Astrocyte of the spinal cord (primary cell): ENCODE measurements around the gene PADI3.

Source experiments
- DNase-seq: peaks from one replicate; pipeline ENCODE4 v3.0.0; 2011; ENCODE audit warnings: low read depth, low spot score
- H3K4me3 ChIP-seq: 2 replicates; pipeline ENCODE4 v1.5.1; 2011; ENCODE audit warnings: low read depth, mild to moderate bottlenecking, low read length, moderate library complexity
- CTCF ChIP-seq: IDR thresholded peaks from 2 replicates; pipeline ENCODE4 v1.5.1; 2012; ENCODE audit warnings: low read depth, mild to moderate bottlenecking, low read length, inconsistent platforms
- in situ Hi-C: cut with HindIII; loops from 2 replicates; pipeline ENCODE4 v1.10.0; 2017; ENCODE audit warnings: low sequenced_read_pairs

PADI3 gene

GRCh38 chr1:17276568-17276967 lies 27.7 kb downstream of the PADI3 start:
- in situ Hi-C loops, result no loop called here
- peak; percentile 33 for DNase-seq
- H3K4me3 ChIP-seq, result no peak overlapping the region
- TF ChIP-seq CTCF, result no peak

- in situ Hi-C loops, result no loop called here
- TF ChIP-seq CTCF, result no peak
- DNase-seq, result no peak
- H3K4me3 ChIP-seq, result no peak overlapping the region
These were observed 28.7 kb downstream of the PADI3 start for GRCh38 chr1:17277511-17278159.

GRCh38 chr1:17278996-17279830 lies 30.3 kb downstream of the PADI3 start:
- H3K4me3 ChIP-seq, result no peak overlapping the region
- TF ChIP-seq CTCF, result no peak
- no peak for DNase-seq
- in situ Hi-C loops, result no loop called here

GRCh38 chr1:17280436-17280835 lies 31.5 kb downstream of the PADI3 start:
- in situ Hi-C loops, result no loop called here
- H3K4me3 ChIP-seq, result no peak overlapping the region
- TF ChIP-seq CTCF, result no peak
- no peak for DNase-seq

- no peak overlapping the region for H3K4me3 ChIP-seq
- in situ Hi-C loops, result no loop called here
- no peak for DNase-seq
- TF ChIP-seq CTCF, result no peak
These were observed 32.0 kb downstream of the PADI3 start for GRCh38 chr1:17280894-17281293.

GRCh38 chr1:17281775-17282181 lies 32.9 kb downstream of the PADI3 start:
- in situ Hi-C loops, result no loop called here
- TF ChIP-seq CTCF, result no peak
- DNase-seq, result no peak
- H3K4me3 ChIP-seq, result no peak overlapping the region
